ELR (cell line): Measurements from ENCODE around the gene ETDB.
A peak's percentile ranks its signal among the peaks of the same experiment; 100 is the strongest.
"Not testable (repeated sequence)": the region's sequence is repeated elsewhere in the genome, so short reads cannot be mapped to it uniquely, and the experiment has no call there.

Experiments
- DNase-seq: peaks from one replicate; pipeline ENCODE4 v3.0.0-alpha.2; 2015; ENCODE audit warnings: low read depth

The ETDB gene

GRCh38 chrX:135120056-135120576 lies at the start of gene ETDB:
Gene ETDB (minus strand): TSS chrX:135120526. CDS start chrX:135119261, 1,265 bp downstream.
- not testable (repeated sequence) for DNase-seq

GRCh38 chrX:135169534-135169933 lies 49.2 kb upstream of the ETDB start:
- not testable (repeated sequence) for DNase-seq

- DNase-seq = no peak
These were observed 48.2 kb upstream of the ETDB start for GRCh38 chrX:135168486-135168885.

DNA sequence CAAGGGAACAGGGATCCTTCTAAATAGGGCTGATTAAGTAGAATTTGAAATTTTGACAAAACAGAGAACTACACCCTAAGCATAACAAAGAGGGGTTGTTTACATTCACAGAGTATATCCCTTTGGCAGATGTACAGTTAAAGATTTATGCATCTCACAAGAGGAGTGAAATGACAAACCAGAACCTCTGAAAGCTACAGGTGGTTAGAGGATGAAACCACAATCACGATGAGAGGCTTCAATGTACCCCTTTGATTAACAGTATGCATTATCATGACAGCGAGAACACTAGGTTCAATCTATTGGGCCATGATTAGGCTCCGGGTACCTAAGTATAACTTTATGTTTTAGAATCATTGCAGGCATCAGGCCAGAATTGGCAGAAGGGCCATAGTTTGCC lies 34.4 kb upstream of the ETDB start:
- not testable (repeated sequence) for DNase-seq

- not testable (repeated sequence) for DNase-seq
These were observed 5.8 kb upstream of the ETDB start for GRCh38 chrX:135126145-135126544.

- DNase-seq = not testable (repeated sequence)
These were observed 4.3 kb downstream of the ETDB start for GRCh38 chrX:135116064-135116463.

- DNase-seq = no peak
These were observed 5.9 kb downstream of the ETDB start for GRCh38 chrX:135114392-135114791.

- no peak for DNase-seq
These were observed 7.6 kb downstream of the ETDB start for GRCh38 chrX:135112743-135113142.

- peak; percentile 39 for DNase-seq
These were observed 8.1 kb downstream of the ETDB start for GRCh38 chrX:135112096-135112729.

DNA sequence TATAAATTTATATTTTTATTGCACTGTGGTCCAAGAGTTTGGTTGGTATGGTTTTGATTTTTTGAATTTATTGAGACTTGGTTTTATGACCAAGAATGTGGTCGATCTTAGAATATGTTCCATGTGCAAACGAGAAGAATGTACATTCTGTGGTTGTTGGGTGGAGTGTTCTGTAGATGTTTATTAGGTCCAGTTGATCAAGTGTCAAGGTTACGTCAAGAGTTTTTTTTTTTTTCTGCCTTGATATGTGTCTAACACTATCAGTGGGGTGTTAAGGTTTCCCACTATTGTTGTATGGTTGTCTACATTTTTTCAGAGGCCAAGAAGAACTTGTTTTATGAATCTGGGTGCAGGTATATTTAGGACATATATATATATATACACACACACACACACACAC lies 10.8 kb downstream of the ETDB start:
- DNase-seq = no peak

DNA sequence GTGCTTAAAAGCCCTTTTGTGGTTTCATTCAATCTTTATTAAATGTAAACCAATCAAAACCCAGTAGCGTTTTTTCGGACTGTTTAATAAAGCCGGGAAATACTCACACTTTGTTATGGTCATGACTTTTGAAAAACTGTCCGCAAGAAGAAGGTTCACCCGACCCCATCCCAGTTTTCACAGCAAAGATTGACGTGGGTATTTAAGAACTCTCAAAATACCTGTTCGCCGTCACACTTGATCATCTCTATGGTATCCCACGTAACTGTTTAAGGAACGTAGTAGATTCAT lies 20.9 kb downstream of the ETDB start:
- no peak for DNase-seq

- not testable (repeated sequence) for DNase-seq
These were observed 23.1 kb downstream of the ETDB start for GRCh38 chrX:135097196-135097744.

DNA sequence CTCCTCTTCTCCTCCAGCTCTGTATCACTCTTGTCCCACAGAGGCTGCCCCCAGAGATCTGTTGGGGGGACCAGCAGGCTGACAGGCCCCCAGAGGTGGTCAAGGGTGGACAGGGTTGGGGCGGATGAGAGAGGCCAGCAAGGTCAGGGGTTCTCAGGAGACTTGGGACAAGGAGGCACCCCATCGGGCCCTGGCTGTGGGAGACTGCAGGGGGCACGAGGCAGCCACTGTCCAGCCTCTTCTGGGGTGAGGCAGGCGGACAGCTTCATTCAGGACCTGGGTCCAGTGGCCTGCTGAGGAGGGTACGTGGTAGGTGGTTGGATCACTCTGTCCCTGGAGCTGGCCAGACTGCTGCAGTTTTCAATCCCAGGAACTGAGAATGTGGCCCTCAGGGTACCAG lies 24.6 kb downstream of the ETDB start:
- DNase-seq = no peak

DNA sequence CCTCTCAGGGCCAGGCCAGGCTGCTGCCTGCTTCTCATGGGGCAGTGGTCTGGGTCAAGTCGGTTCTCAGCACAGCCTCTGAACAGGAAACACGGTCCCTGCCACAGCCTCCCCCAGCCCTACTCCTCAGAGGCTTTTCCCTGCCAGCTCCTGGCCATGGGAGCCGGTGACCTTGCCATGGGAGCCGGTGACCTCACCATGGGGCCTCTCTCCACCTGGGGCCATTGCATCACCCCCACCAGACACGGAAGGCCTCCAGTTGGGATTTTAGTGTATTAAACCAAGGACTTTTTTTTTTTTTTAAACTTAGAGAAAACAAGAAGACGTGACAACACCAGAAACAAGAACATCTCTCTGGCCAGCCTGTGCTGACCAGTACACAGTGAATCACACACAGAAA lies 25.6 kb downstream of the ETDB start:
- DNase-seq = no peak

DNA sequence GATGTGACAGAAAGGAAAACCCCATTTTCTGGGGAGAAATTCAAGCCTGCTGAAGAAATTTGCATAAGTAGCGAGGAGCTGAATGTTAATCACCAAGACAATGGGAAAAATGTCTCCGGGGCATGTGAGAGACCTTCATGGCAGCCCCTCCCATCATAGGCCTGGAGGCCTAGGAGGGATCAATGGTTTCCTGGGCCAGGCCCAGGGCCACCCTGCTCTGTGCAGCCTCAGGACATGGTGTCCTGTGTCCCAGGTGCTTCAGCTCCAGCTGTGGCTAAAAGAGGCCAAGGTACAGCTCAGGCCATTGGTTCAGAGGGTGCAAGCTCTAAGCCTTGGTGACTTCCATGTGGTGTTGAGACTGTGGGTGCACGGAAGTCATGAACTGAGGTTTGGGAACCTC lies 31.2 kb downstream of the ETDB start:
- DNase-seq = no peak

DNA sequence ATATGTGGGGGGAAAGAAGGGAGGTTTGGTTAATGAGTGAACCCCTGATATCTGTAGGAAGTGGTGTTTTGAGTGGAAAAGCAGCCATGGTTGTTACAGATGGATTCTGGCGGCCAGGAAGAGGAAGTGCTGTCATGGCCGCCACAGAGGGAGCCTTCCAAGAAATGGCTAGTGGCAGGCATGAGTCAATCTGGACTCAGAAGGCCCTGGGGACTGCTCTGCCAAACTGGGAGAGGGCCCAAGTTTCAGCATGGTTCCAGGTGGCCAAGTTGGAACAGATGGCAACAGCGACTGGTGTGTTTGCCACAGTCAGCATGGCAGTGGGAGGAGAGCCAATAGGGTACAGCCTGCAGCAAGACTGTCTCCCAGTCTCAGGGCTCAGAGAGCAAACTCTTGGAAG lies 32.5 kb downstream of the ETDB start:
- no peak for DNase-seq

DNA sequence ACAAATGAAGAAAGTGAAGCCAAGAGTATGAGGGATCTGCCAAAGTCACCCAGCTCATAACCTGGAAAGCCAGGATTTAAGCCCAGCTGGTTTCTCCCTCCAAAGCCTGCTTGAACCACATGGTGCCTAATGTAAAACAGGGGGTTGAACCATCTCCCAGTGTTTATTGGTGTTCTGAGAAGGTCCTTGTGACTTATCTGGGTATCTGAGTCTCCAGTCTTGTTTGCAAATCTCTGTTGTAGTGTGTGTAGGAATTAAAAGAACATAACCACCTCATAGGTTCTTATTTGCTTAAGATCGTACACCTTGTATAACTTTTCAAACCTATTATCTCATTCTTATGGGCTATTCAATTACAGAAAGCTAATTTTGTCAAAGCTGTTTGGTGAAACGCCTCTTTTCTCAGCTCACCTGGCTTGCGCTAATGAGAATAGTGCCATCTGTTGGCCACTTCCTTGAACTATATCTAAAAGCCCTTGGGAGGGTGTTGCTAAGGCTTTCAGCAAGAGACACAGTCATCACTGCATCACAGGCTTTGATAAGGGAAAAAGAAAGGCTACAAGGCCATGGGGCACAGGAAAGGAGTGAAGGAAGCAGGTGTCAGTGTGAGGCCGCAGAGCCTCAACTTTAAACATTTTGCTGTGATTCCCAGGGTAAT lies 34.0 kb downstream of the ETDB start:
- DNase-seq = peak; percentile 75

DNA sequence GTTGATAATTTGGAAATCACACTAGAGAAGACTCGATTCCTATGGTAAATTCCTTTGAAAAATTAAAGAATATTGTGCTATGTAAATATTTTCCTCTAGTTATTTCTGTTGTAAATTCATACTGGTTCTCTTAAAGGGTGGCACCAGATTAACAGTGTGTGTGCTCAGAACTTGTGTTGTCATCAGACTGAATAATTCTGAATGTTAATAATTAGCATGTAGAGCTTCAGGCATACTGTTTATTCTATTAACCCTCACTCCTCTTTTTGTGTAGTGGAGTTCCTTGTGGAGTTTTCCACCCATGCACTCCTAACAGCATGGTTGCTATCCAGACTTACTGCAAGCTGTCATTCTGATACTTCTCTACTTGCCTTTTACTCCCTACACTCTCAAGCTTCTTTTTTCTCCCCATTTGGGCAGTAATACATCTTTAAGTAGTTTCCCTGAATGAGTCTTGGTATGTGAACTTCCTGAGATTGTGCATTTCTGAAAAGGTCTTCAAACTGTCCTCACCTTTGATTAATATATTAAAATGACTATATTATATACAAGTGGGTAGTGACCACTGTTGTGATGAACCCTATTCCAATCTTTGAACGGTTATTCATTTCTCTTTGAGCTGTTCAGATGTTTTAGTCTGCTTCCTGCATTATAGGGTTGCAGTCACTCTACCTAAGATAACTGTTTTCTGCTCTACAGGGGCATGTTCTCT lies 38.5 kb downstream of the ETDB start:
- no peak for DNase-seq
